ENCODE results near the gene EGF. TPM values are rescaled to one million over a fixed set of nuclear protein-coding genes. Genes with fewer than 3 reads are reported as not detected.

Gene EGF
- total RNA-seq, 1 donor from 2014 or later, result 11.7 TPM

- DNase-seq (ENCODE audit: low spot score), result no peak
- intact Hi-C loops (cut with DNase I), result no loop called here
Measured at GRCh38 chr4:109952612-109953011, 39.9 kb downstream of the EGF start.

- intact Hi-C loops (cut with DNase I), result no loop called here
- no peak for DNase-seq (ENCODE audit: low spot score)
Measured at GRCh38 chr4:109953556-109953955, 40.9 kb downstream of the EGF start.

- no peak for DNase-seq (ENCODE audit: low spot score)
Measured at GRCh38 chr4:109955146-109955545, 42.5 kb downstream of the EGF start.

GRCh38 chr4:109957227-109957626 lies 44.5 kb downstream of the EGF start:
- DNase-seq (ENCODE audit: low spot score), result no peak
- intact Hi-C loops (cut with DNase I), result no loop called here

More at GRCh38 chr4:109955146-109955545, 42.5 kb downstream of the EGF start:
- intact Hi-C loops (cut with DNase I), result no loop called here

GRCh38 chr4:109959195-109959594 lies 46.5 kb downstream of the EGF start:
- no peak for DNase-seq (ENCODE audit: low spot score)
- intact Hi-C loops (cut with DNase I), result no loop called here

GRCh38 chr4:109962401-109962800 lies 49.7 kb downstream of the EGF start:
- no peak for DNase-seq (ENCODE audit: low spot score)
- intact Hi-C loops (cut with DNase I), result no loop called here

GRCh38 chr4:109966891-109967481 lies 54.3 kb downstream of the EGF start:
- intact Hi-C loops (cut with DNase I), result no loop called here
- DNase-seq (ENCODE audit: low spot score), result no peak

GRCh38 chr4:109967798-109968520 lies 55.3 kb downstream of the EGF start:
- intact Hi-C loops (cut with DNase I), result no loop called here

GRCh38 chr4:109969087-109969486 lies 56.4 kb downstream of the EGF start:
- no peak for DNase-seq (ENCODE audit: low spot score)
- intact Hi-C loops (cut with DNase I), result no loop called here

More at GRCh38 chr4:109967798-109968520, 55.3 kb downstream of the EGF start:
- DNase-seq (ENCODE audit: low spot score), result no peak

- no peak for DNase-seq (ENCODE audit: low spot score)
- intact Hi-C loops (cut with DNase I), result loop anchor here (10.0 kb wide), 2 partner anchors 155 to 265 kb away; partner anchors contain the start of genes CASP6 and GAR1
Measured at GRCh38 chr4:109969919-109970318, 57.2 kb downstream of the EGF start.

GRCh38 chr4:109972786-109973528 lies 60.3 kb downstream of the EGF start:
- intact Hi-C loops (cut with DNase I), result loop anchor here (10.0 kb wide), 2 partner anchors 158 to 268 kb away; partner anchors contain the start of genes CASP6 and GAR1
- no peak for DNase-seq (ENCODE audit: low spot score)

- intact Hi-C loops (cut with DNase I), result loop anchor here (10.0 kb wide), 2 partner anchors 159 to 269 kb away; partner anchors contain the start of genes CASP6 and GAR1
- no peak for DNase-seq (ENCODE audit: low spot score)
Measured at GRCh38 chr4:109973529-109973905, 60.8 kb downstream of the EGF start.

- intact Hi-C loops (cut with DNase I), result loop anchor here (10.0 kb wide), 2 partner anchors 161 to 271 kb away; partner anchors contain the start of genes CASP6 and GAR1
- DNase-seq (ENCODE audit: low spot score), result no peak
Measured at GRCh38 chr4:109976189-109976588, 63.5 kb downstream of the EGF start.

- intact Hi-C loops (cut with DNase I), result loop anchor here (2.0 to 10.0 kb wide), 3 partner anchors 163 to 555 kb away; partner anchors contain the start of genes CASP6 and GAR1
- no peak for DNase-seq (ENCODE audit: low spot score)
Measured at GRCh38 chr4:109977854-109978501, 65.3 kb downstream of the EGF start.

- intact Hi-C loops (cut with DNase I), result loop anchor here (2.0 to 10.0 kb wide), 3 partner anchors 164 to 556 kb away; partner anchors contain the start of genes CASP6 and GAR1
Measured at GRCh38 chr4:109978704-109979454, 66.2 kb downstream of the EGF start.

GRCh38 chr4:109979920-109980717 lies 67.4 kb downstream of the EGF start:
- intact Hi-C loops (cut with DNase I), result loop anchor here (2.0 to 10.0 kb wide), 3 partner anchors 165 to 557 kb away; partner anchors contain the start of genes CASP6 and GAR1
- DNase-seq (ENCODE audit: low spot score), result no peak

More at GRCh38 chr4:109978704-109979454, 66.2 kb downstream of the EGF start:
- DNase-seq (ENCODE audit: low spot score), result no peak

- DNase-seq (ENCODE audit: low spot score), result no peak
- intact Hi-C loops (cut with DNase I), result no loop called here
Measured at GRCh38 chr4:109981936-109982335, 69.3 kb downstream of the EGF start.

GRCh38 chr4:109982521-109982920 lies 69.8 kb downstream of the EGF start:
- DNase-seq (ENCODE audit: low spot score), result no peak
- intact Hi-C loops (cut with DNase I), result no loop called here
